HEK293 (cell line): ENCODE data around the gene HDDC3.
A peak's percentile ranks its signal among the peaks of the same experiment; 100 is the strongest.

Source experiments
- HOXC10 ChIP-seq: sonication (generic); formaldehyde crosslinking; IDR thresholded peaks from 2 replicates; pipeline ENCODE4 v1.8.1; 2023; ENCODE audit warnings: mild to moderate bottlenecking, missing genetic modification reagents
- HOXD13 ChIP-seq: sonication (generic); formaldehyde crosslinking; IDR thresholded peaks from 2 replicates; pipeline ENCODE4 v1.8.0; 2022; ENCODE audit warnings: missing genetic modification reagents, borderline replicate concordance
- IKZF3 ChIP-seq: fragments of 450-650 bp; IDR thresholded peaks from 2 replicates; pipeline ENCODE4 v1.5.0; 2018; ENCODE audit warnings: missing biosample characterization, mild to moderate bottlenecking, missing genetic modification characterization, moderate library complexity
- KLF10 ChIP-seq: fragments of 450-650 bp; IDR thresholded peaks from 2 replicates; pipeline ENCODE4 v1.5.1; 2018; ENCODE audit warnings: missing biosample characterization, mild to moderate bottlenecking, missing genetic modification characterization
- PRDM1 ChIP-seq: fragments of 450-650 bp; formaldehyde crosslinking; IDR thresholded peaks from 2 replicates; pipeline ENCODE4; 2016; ENCODE audit warnings: missing biosample characterization, missing genetic modification characterization
- SALL2 ChIP-seq: fragments of 450-650 bp; formaldehyde crosslinking; IDR thresholded peaks from 2 replicates; pipeline ENCODE4 v1.5.0; 2017; ENCODE audit warnings: missing biosample characterization, mild to moderate bottlenecking, missing genetic modification characterization, borderline replicate concordance
- ZBTB8A ChIP-seq: fragments of 450-650 bp; formaldehyde crosslinking; IDR thresholded peaks from 2 replicates; pipeline ENCODE4 v1.5.1; 2016; ENCODE audit warnings: missing biosample characterization, missing genetic modification characterization
- ZFP3 ChIP-seq: fragments of 450-650 bp; formaldehyde crosslinking; IDR thresholded peaks from 2 replicates; pipeline ENCODE4 v1.5.1; 2016; ENCODE audit warnings: low read depth, missing biosample characterization, missing genetic modification characterization
- ZFP37 ChIP-seq: fragments of 450-650 bp; formaldehyde crosslinking; IDR thresholded peaks from 2 replicates; pipeline ENCODE4 v1.5.1; 2016; ENCODE audit warnings: missing biosample characterization, missing genetic modification characterization
- ZNF10 ChIP-seq: fragments of 450-650 bp; formaldehyde crosslinking; IDR thresholded peaks from 2 replicates; pipeline ENCODE4 v1.5.1; 2017; ENCODE audit warnings: missing biosample characterization, missing genetic modification characterization
- ZNF121 ChIP-seq: fragments of 450-650 bp; formaldehyde crosslinking; IDR thresholded peaks from 2 replicates; pipeline ENCODE4 v1.5.1; 2016; ENCODE audit warnings: missing biosample characterization, missing genetic modification characterization
- ZNF184 ChIP-seq: fragments of 450-650 bp; IDR thresholded peaks from 2 replicates; pipeline ENCODE4 v1.5.1; 2018; ENCODE audit warnings: missing biosample characterization, mild to moderate bottlenecking, missing genetic modification characterization
- ZNF350 ChIP-seq: fragments of 450-650 bp; formaldehyde crosslinking; IDR thresholded peaks from 2 replicates; pipeline ENCODE4 v1.5.0; 2017; ENCODE audit warnings: missing biosample characterization, mild to moderate bottlenecking, missing genetic modification characterization
- ZNF394 ChIP-seq: fragments of 450-650 bp; formaldehyde crosslinking; IDR thresholded peaks from 2 replicates; pipeline ENCODE4 v1.5.1; 2016; ENCODE audit warnings: missing biosample characterization, missing genetic modification characterization, mild to moderate bottlenecking, moderate library complexity, borderline replicate concordance
- ZNF404 ChIP-seq: fragments of 450-650 bp; formaldehyde crosslinking; IDR thresholded peaks from 2 replicates; pipeline ENCODE4 v1.5.1; 2017; ENCODE audit warnings: missing biosample characterization, missing genetic modification characterization
- ZNF473 ChIP-seq: fragments of 450-650 bp; formaldehyde crosslinking; IDR thresholded peaks from 2 replicates; pipeline ENCODE4 v1.5.1; 2017; ENCODE audit warnings: missing biosample characterization, missing genetic modification characterization
- ZNF48 ChIP-seq: fragments of 450-650 bp; formaldehyde crosslinking; IDR thresholded peaks from 2 replicates; pipeline ENCODE4 v1.5.1; 2016; ENCODE audit warnings: missing biosample characterization, missing genetic modification characterization
- ZNF510 ChIP-seq: fragments of 450-650 bp; formaldehyde crosslinking; IDR thresholded peaks from 2 replicates; pipeline ENCODE4 v1.5.1; 2018; ENCODE audit warnings: mild to moderate bottlenecking, missing genetic modification characterization, missing biosample characterization; ENCODE audit not compliant: insufficient replicate concordance
- ZNF529 ChIP-seq: fragments of 450-650 bp; formaldehyde crosslinking; IDR thresholded peaks from 2 replicates; pipeline ENCODE4 v1.5.1; 2017; ENCODE audit warnings: missing genetic modification characterization, missing biosample characterization; ENCODE audit not compliant: insufficient replicate concordance
- ZNF530 ChIP-seq: fragments of 450-650 bp; formaldehyde crosslinking; IDR thresholded peaks from 2 replicates; pipeline ENCODE4 v1.5.1; 2016; ENCODE audit warnings: low read depth, missing biosample characterization, missing genetic modification characterization
- ZNF558 ChIP-seq: fragments of 450-650 bp; formaldehyde crosslinking; IDR thresholded peaks from 2 replicates; pipeline ENCODE4 v1.5.1; 2016; ENCODE audit warnings: missing biosample characterization, missing genetic modification characterization
- ZNF596 ChIP-seq: fragments of 450-650 bp; IDR thresholded peaks from 2 replicates; pipeline ENCODE4 v1.5.0; 2018; ENCODE audit warnings: missing biosample characterization, mild to moderate bottlenecking, missing genetic modification characterization, moderate library complexity
- ZNF610 ChIP-seq: fragments of 450-650 bp; formaldehyde crosslinking; IDR thresholded peaks from 2 replicates; pipeline ENCODE4 v1.5.1; 2016; ENCODE audit warnings: missing biosample characterization, missing genetic modification characterization, borderline replicate concordance
- ZNF624 ChIP-seq: fragments of 450-650 bp; formaldehyde crosslinking; IDR thresholded peaks from 2 replicates; pipeline ENCODE4 v1.5.1; 2017; ENCODE audit warnings: missing biosample characterization, missing genetic modification characterization
- ZNF654 ChIP-seq: fragments of 450-650 bp; formaldehyde crosslinking; IDR thresholded peaks from 2 replicates; pipeline ENCODE4 v1.5.1; 2016; ENCODE audit warnings: low read depth, missing biosample characterization, missing genetic modification characterization
- ZNF707 ChIP-seq: fragments of 450-650 bp; formaldehyde crosslinking; IDR thresholded peaks from 2 replicates; pipeline ENCODE4 v1.5.1; 2016; ENCODE audit warnings: missing biosample characterization, missing genetic modification characterization
- ZSCAN16 ChIP-seq: fragments of 450-650 bp; formaldehyde crosslinking; IDR thresholded peaks from 2 replicates; pipeline ENCODE4 v1.5.1; 2016; ENCODE audit warnings: missing biosample characterization, missing genetic modification characterization
- ZSCAN30 ChIP-seq: fragments of 450-650 bp; IDR thresholded peaks from 2 replicates; pipeline ENCODE4 v1.5.1; 2018; ENCODE audit warnings: missing biosample characterization, mild to moderate bottlenecking, missing genetic modification characterization, moderate library complexity
- TF ChIP-seq, protein P1 (sequence below): fragments of 450-650 bp; formaldehyde crosslinking; IDR thresholded peaks from 2 replicates; pipeline ENCODE4 v1.5.1; 2017; ENCODE audit warnings: missing biosample characterization, mild to moderate bottlenecking, missing genetic modification characterization, moderate library complexity
- TF ChIP-seq, protein P2 (sequence below): fragments of 450-650 bp; formaldehyde crosslinking; IDR thresholded peaks from 2 replicates; pipeline ENCODE4 v1.5.1; 2016; ENCODE audit warnings: missing biosample characterization, missing genetic modification characterization
- TF ChIP-seq, protein P3 (sequence below): fragments of 450-650 bp; formaldehyde crosslinking; IDR thresholded peaks from 2 replicates; pipeline ENCODE4 v1.5.1; 2016; ENCODE audit warnings: missing biosample characterization, missing genetic modification characterization
- TF ChIP-seq, protein P4 (sequence below): fragments of 450-650 bp; formaldehyde crosslinking; IDR thresholded peaks from 2 replicates; pipeline ENCODE4 v1.5.1; 2016; ENCODE audit warnings: missing biosample characterization, missing genetic modification characterization, borderline replicate concordance

HDDC3 gene

DNA sequence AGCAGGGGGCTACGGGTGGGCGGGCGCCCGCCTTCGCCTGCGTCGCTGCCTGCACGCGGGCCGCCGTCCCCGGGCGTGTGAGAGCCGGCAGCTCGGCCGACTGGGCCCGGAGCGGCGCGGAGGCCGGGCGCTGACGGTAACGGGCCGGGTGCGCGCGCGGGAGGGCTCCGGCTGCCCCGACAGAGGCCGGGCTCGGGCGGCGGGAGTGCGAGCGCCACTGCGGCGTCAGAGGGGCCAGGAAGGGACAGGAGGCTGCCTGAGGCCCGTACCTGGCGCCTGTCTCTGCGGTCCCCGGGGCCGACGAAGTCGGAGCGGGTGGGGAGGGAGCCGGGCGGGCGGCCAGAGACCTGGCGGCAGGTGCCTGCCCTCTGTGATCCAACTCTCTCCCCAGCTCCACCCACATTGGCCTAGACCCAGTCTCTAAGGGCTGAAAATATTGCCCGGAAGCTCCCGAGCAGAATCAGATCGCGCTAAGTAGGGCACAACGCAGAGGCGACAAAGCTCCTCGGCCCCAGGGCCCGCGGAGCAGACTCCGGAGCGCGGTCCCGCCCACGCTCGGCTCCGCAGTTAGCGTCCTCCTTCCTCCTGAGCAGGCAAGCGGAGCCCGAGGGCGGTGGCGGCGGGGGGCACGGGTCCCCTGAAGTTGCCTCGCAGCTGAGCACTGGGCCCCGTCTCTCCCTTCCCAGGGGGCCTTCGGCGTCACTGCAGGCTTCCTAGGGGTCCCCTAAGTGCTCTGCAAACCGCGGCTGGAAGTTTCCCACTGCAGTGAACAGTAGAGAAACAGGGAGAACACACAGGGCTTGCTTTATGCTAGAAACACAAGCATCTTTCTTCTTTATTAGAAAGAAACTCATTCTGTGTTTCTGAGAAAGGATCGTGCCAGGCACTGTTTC lies 29.3 kb downstream of the HDDC3 start, which contains the start of gene MAN2A2 (continued):
- TF ChIP-seq, protein P1, sequence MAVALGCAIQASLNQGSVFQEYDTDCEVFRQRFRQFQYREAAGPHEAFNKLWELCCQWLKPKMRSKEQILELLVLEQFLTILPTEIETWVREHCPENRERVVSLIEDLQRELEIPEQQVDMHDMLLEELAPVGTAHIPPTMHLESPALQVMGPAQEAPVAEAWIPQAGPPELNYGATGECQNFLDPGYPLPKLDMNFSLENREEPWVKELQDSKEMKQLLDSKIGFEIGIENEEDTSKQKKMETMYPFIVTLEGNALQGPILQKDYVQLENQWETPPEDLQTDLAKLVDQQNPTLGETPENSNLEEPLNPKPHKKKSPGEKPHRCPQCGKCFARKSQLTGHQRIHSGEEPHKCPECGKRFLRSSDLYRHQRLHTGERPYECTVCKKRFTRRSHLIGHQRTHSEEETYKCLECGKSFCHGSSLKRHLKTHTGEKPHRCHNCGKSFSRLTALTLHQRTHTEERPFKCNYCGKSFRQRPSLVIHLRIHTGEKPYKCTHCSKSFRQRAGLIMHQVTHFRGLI: no peak
- TF ChIP-seq, protein P2, sequence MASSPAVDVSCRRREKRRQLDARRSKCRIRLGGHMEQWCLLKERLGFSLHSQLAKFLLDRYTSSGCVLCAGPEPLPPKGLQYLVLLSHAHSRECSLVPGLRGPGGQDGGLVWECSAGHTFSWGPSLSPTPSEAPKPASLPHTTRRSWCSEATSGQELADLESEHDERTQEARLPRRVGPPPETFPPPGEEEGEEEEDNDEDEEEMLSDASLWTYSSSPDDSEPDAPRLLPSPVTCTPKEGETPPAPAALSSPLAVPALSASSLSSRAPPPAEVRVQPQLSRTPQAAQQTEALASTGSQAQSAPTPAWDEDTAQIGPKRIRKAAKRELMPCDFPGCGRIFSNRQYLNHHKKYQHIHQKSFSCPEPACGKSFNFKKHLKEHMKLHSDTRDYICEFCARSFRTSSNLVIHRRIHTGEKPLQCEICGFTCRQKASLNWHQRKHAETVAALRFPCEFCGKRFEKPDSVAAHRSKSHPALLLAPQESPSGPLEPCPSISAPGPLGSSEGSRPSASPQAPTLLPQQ (tag by site-specific recombination): no peak; the same call in 1 of the 2 replicates
- TF ChIP-seq, protein P3, sequence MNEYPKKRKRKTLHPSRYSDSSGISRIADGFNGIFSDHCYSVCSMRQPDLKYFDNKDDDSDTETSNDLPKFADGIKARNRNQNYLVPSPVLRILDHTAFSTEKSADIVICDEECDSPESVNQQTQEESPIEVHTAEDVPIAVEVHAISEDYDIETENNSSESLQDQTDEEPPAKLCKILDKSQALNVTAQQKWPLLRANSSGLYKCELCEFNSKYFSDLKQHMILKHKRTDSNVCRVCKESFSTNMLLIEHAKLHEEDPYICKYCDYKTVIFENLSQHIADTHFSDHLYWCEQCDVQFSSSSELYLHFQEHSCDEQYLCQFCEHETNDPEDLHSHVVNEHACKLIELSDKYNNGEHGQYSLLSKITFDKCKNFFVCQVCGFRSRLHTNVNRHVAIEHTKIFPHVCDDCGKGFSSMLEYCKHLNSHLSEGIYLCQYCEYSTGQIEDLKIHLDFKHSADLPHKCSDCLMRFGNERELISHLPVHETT (tag by site-specific recombination): 0 out of 2 replicates have a peak, but pooled peaks have one; percentile 30
- no peak for TF ChIP-seq KLF10
- no peak for TF ChIP-seq ZNF184
- TF ChIP-seq ZNF610 (tag by site-specific recombination): no peak
- TF ChIP-seq ZSCAN16 (tag by site-specific recombination): peak; percentile 98
- no peak for TF ChIP-seq HOXD13 (CRISPR knock-in tag)
- TF ChIP-seq ZNF510 (tag by site-specific recombination): no peak
- TF ChIP-seq PRDM1 (tag by site-specific recombination): no peak
- no peak for TF ChIP-seq ZNF473 (tag by site-specific recombination)
- TF ChIP-seq ZNF404 (tag by site-specific recombination): no peak
- TF ChIP-seq ZNF654 (tag by site-specific recombination): no peak
- no peak for TF ChIP-seq ZNF558 (tag by site-specific recombination)
- TF ChIP-seq ZNF350: no peak
- TF ChIP-seq HOXC10: no peak
- no peak for TF ChIP-seq ZFP3 (tag by site-specific recombination)
- TF ChIP-seq ZNF394 (tag by site-specific recombination): no peak
- TF ChIP-seq ZSCAN30 (tag by site-specific recombination): 0 out of 2 replicates have a peak, but pooled peaks have one; percentile 4
- TF ChIP-seq SALL2 (tag by site-specific recombination): no peak
- TF ChIP-seq IKZF3 (tag by site-specific recombination): no peak
- TF ChIP-seq ZNF121: peak; percentile 64; the same call in 1 of the 2 replicates
- TF ChIP-seq ZFP37 (tag by site-specific recombination): 0 out of 2 replicates have a peak, but pooled peaks have one; percentile 38
- no peak for TF ChIP-seq ZNF624 (tag by site-specific recombination)
- TF ChIP-seq ZNF530: no peak
- TF ChIP-seq ZBTB8A: peak; percentile 89
- TF ChIP-seq ZNF529: no peak
- TF ChIP-seq ZNF10 (tag by site-specific recombination): no peak
- no peak for TF ChIP-seq ZNF707 (tag by site-specific recombination)
- no peak for TF ChIP-seq ZNF48 (tag by site-specific recombination)
- TF ChIP-seq, protein P4, sequence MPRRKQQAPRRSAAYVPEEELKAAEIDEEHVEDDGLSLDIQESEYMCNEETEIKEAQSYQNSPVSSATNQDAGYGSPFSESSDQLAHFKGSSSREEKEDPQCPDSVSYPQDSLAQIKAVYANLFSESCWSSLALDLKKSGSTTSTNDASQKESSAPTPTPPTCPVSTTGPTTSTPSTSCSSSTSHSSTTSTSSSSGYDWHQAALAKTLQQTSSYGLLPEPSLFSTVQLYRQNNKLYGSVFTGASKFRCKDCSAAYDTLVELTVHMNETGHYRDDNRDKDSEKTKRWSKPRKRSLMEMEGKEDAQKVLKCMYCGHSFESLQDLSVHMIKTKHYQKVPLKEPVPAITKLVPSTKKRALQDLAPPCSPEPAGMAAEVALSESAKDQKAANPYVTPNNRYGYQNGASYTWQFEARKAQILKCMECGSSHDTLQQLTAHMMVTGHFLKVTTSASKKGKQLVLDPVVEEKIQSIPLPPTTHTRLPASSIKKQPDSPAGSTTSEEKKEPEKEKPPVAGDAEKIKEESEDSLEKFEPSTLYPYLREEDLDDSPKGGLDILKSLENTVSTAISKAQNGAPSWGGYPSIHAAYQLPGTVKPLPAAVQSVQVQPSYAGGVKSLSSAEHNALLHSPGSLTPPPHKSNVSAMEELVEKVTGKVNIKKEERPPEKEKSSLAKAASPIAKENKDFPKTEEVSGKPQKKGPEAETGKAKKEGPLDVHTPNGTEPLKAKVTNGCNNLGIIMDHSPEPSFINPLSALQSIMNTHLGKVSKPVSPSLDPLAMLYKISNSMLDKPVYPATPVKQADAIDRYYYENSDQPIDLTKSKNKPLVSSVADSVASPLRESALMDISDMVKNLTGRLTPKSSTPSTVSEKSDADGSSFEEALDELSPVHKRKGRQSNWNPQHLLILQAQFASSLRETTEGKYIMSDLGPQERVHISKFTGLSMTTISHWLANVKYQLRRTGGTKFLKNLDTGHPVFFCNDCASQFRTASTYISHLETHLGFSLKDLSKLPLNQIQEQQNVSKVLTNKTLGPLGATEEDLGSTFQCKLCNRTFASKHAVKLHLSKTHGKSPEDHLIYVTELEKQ (tag by site-specific recombination): no peak
- TF ChIP-seq ZNF596 (tag by site-specific recombination): no peak
